ENCODE data around the gene MAGI1.

The MAGI1 gene

GRCh38 chr3:65381496-65382010 is 657.2 kb downstream of the MAGI1 start:
- DNase-seq = no peak

- no peak for DNase-seq
These were observed 659.5 kb downstream of the MAGI1 start for GRCh38 chr3:65379223-65379622.

GRCh38 chr3:65377637-65378036 is 661.1 kb downstream of the MAGI1 start:
- DNase-seq = no peak

- DNase-seq = no peak
These were observed 662.3 kb downstream of the MAGI1 start for GRCh38 chr3:65376426-65376825.

GRCh38 chr3:65371053-65371452 is 667.7 kb downstream of the MAGI1 start:
- DNase-seq = no peak

- no peak for DNase-seq
These were observed 669.9 kb downstream of the MAGI1 start for GRCh38 chr3:65368866-65369265.

GRCh38 chr3:65362688-65363087 is 676.0 kb downstream of the MAGI1 start:
- DNase-seq = no peak

GRCh38 chr3:65361448-65361847 is 677.3 kb downstream of the MAGI1 start:
- DNase-seq = no peak

GRCh38 chr3:65356331-65357248 is 682.1 kb downstream of the MAGI1 start:
- no peak for DNase-seq

- no peak for DNase-seq
These were observed 683.8 kb downstream of the MAGI1 start for GRCh38 chr3:65354880-65355279.

- no peak for DNase-seq
These were observed 685.8 kb downstream of the MAGI1 start for GRCh38 chr3:65352951-65353350.

GRCh38 chr3:65351753-65352152 is 687.0 kb downstream of the MAGI1 start:
- no peak for DNase-seq

- DNase-seq = no peak
These were observed 687.8 kb downstream of the MAGI1 start for GRCh38 chr3:65350801-65351476.

GRCh38 chr3:65348398-65348995 is 690.2 kb downstream of the MAGI1 start:
- DNase-seq = no peak

- no peak for DNase-seq
These were observed 691.6 kb downstream of the MAGI1 start for GRCh38 chr3:65347166-65347565.

GRCh38 chr3:65344846-65345245 is 693.9 kb downstream of the MAGI1 start:
- no peak for DNase-seq

- DNase-seq = no peak
These were observed 694.3 kb downstream of the MAGI1 start for GRCh38 chr3:65344444-65344843.

- no peak for DNase-seq
These were observed 695.0 kb downstream of the MAGI1 start for GRCh38 chr3:65343736-65344135.

GRCh38 chr3:65343026-65343425 is 695.7 kb downstream of the MAGI1 start:
- no peak for DNase-seq

GRCh38 chr3:65342084-65342683 is 696.5 kb downstream of the MAGI1 start:
- DNase-seq = no peak

- DNase-seq = no peak
These were observed 699.5 kb downstream of the MAGI1 start for GRCh38 chr3:65339192-65339740.

- DNase-seq = no peak
These were observed 700.1 kb downstream of the MAGI1 start for GRCh38 chr3:65338571-65338970.

- no peak for DNase-seq
These were observed 703.1 kb downstream of the MAGI1 start for GRCh38 chr3:65335587-65335986.

Data from midbrain (tissue), 1 donor.